Measurements from ENCODE around the gene AFF1. TPM values are rescaled to one million over a fixed set of nuclear protein-coding genes. Genes with fewer than 3 reads are reported as not detected.

Gene AFF1
- total RNA-seq, 1 donor from 2014 or later = 18.8 TPM

- no peak for DNase-seq (ENCODE audit: low read depth, low spot score)
Observed at GRCh38 chr4:86950831-86951525, 16.2 kb downstream of the AFF1 start.

GRCh38 chr4:86955888-86956451 is 21.2 kb downstream of the AFF1 start:
- no peak for DNase-seq (ENCODE audit: low read depth, low spot score)

- no peak for DNase-seq (ENCODE audit: low read depth, low spot score)
Observed at GRCh38 chr4:86957215-86957614, 22.4 kb downstream of the AFF1 start.

GRCh38 chr4:86959588-86960500 is 25.0 kb downstream of the AFF1 start:
- DNase-seq (ENCODE audit: low read depth, low spot score) = no peak

- no peak for DNase-seq (ENCODE audit: low read depth, low spot score)
Observed at GRCh38 chr4:86960557-86960961, 25.7 kb downstream of the AFF1 start.

- DNase-seq (ENCODE audit: low read depth, low spot score) = no peak
Observed at GRCh38 chr4:86961116-86961515, 26.3 kb downstream of the AFF1 start.

GRCh38 chr4:86961605-86962295 is 26.9 kb downstream of the AFF1 start:
- DNase-seq (ENCODE audit: low read depth, low spot score) = no peak

- no peak for DNase-seq (ENCODE audit: low read depth, low spot score)
Observed at GRCh38 chr4:86963697-86964096, 28.9 kb downstream of the AFF1 start.

GRCh38 chr4:86965019-86965976 is 30.5 kb downstream of the AFF1 start:
- DNase-seq (ENCODE audit: low read depth, low spot score) = no peak

GRCh38 chr4:86967073-86967472 is 32.3 kb downstream of the AFF1 start:
- DNase-seq (ENCODE audit: low read depth, low spot score) = no peak

GRCh38 chr4:86967798-86968197 is 33.0 kb downstream of the AFF1 start:
- no peak for DNase-seq (ENCODE audit: low read depth, low spot score)

GRCh38 chr4:86968547-86968946 is 33.7 kb downstream of the AFF1 start:
- DNase-seq (ENCODE audit: low read depth, low spot score) = no peak

- no peak for DNase-seq (ENCODE audit: low read depth, low spot score)
Observed at GRCh38 chr4:86970447-86971354, 35.9 kb downstream of the AFF1 start.

GRCh38 chr4:86971355-86971683 is 36.5 kb downstream of the AFF1 start:
- DNase-seq (ENCODE audit: low read depth, low spot score) = no peak

GRCh38 chr4:86972997-86973396 is 38.2 kb downstream of the AFF1 start:
- no peak for DNase-seq (ENCODE audit: low read depth, low spot score)

GRCh38 chr4:86973668-86974067 is 38.9 kb downstream of the AFF1 start:
- DNase-seq (ENCODE audit: low read depth, low spot score) = no peak

GRCh38 chr4:86974551-86974994 is 39.8 kb downstream of the AFF1 start:
- DNase-seq (ENCODE audit: low read depth, low spot score) = peak; percentile 32

- DNase-seq (ENCODE audit: low read depth, low spot score) = no peak
Observed at GRCh38 chr4:86975927-86976326, 41.1 kb downstream of the AFF1 start.

- no peak for DNase-seq (ENCODE audit: low read depth, low spot score)
Observed at GRCh38 chr4:86976801-86977485, 42.1 kb downstream of the AFF1 start.
